NCI-H1930 (cell line): ENCODE measurements around the gene STXBP5.

Source experiments
- DNase-seq, 2 experiments: peaks; one replicate each; lab custom pipeline; 2025; lab: John Stamatoyannopoulos, UW

Gene STXBP5

GRCh38 chr6:147381712-147382111, 177.5 kb downstream of the STXBP5 start:
- no peak for DNase-seq

- no peak for DNase-seq
Measured at GRCh38 chr6:147382945-147383554, 178.8 kb downstream of the STXBP5 start.

- no peak for DNase-seq
Measured at GRCh38 chr6:147384029-147384428, 179.8 kb downstream of the STXBP5 start.

GRCh38 chr6:147384737-147385710, 180.8 kb downstream of the STXBP5 start:
- no peak for DNase-seq

GRCh38 chr6:147389463-147389862, 185.2 kb downstream of the STXBP5 start:
- no peak for DNase-seq

GRCh38 chr6:147390909-147391536, 186.8 kb downstream of the STXBP5 start:
- no peak for DNase-seq

- DNase-seq: no peak
Measured at GRCh38 chr6:147392917-147393625, 188.9 kb downstream of the STXBP5 start.

- DNase-seq: no peak
Measured at GRCh38 chr6:147395158-147395557, 190.9 kb downstream of the STXBP5 start.

GRCh38 chr6:147397306-147397705, 193.1 kb downstream of the STXBP5 start:
- DNase-seq: no peak

GRCh38 chr6:147400968-147401367, 196.8 kb downstream of the STXBP5 start:
- no peak for DNase-seq

GRCh38 chr6:147401779-147402178, 197.6 kb downstream of the STXBP5 start:
- DNase-seq: no peak

GRCh38 chr6:147406783-147407182, 202.6 kb downstream of the STXBP5 start:
- DNase-seq: no peak

GRCh38 chr6:147407571-147407970, 203.4 kb downstream of the STXBP5 start:
- no peak for DNase-seq

GRCh38 chr6:147416622-147417021, 212.4 kb downstream of the STXBP5 start:
- DNase-seq: no peak

- no peak for DNase-seq
Measured at GRCh38 chr6:147417954-147418353, 213.7 kb downstream of the STXBP5 start.

- DNase-seq: no peak
Measured at GRCh38 chr6:147418523-147418922, 214.3 kb downstream of the STXBP5 start.

- no peak for DNase-seq
Measured at GRCh38 chr6:147421903-147422302, 217.7 kb downstream of the STXBP5 start.

- no peak for DNase-seq
Measured at GRCh38 chr6:147423111-147423510, 218.9 kb downstream of the STXBP5 start.

- DNase-seq: no peak
Measured at GRCh38 chr6:147429794-147430193, 225.6 kb downstream of the STXBP5 start.

GRCh38 chr6:147430811-147431210, 226.6 kb downstream of the STXBP5 start:
- DNase-seq: no peak

- no peak for DNase-seq
Measured at GRCh38 chr6:147434076-147434475, 229.9 kb downstream of the STXBP5 start.

- DNase-seq: no peak
Measured at GRCh38 chr6:147434516-147434915, 230.3 kb downstream of the STXBP5 start.
